HL-60 (cell line): ENCODE data around the gene NCAPH2.

Experiments used
- DNase-seq, 2 experiments: peaks; one replicate each; pipeline ENCODE4 v3.0.0-alpha.2; 2010 to 2020; ENCODE audit warnings: low read depth in 1 of 2, low spot score in 1 of 2
- H3K27ac ChIP-seq: fragments of 250-450 bp; sonication (Bioruptor Pico); replicated peaks from 2 replicates; pipeline ENCODE4 v1.5.1; 2020; ENCODE audit warnings: mild to moderate bottlenecking, moderate library complexity
- H3K27me3 ChIP-seq: fragments of 250-450 bp; sonication (Bioruptor Pico); 2 replicates; pipeline ENCODE4 v1.5.1; 2021; ENCODE audit warnings: mild to moderate bottlenecking, moderate library complexity; ENCODE audit not compliant: insufficient read depth, poor library complexity, severe bottlenecking
- H3K4me3 ChIP-seq: replicated peaks from 2 replicates; pipeline ENCODE4 v1.5.1; 2011; ENCODE audit warnings: mild to moderate bottlenecking, control low read depth, low read length; ENCODE audit not compliant: insufficient read depth
- GABPA ChIP-seq: IDR thresholded peaks from 2 replicates; pipeline ENCODE4 v1.6.1; 2012; ENCODE audit warnings: low read depth
- POLR2AphosphoS5 ChIP-seq: IDR thresholded peaks from 2 replicates; pipeline ENCODE4 v1.6.1; 2012; ENCODE audit warnings: low read depth
- SPI1 ChIP-seq: IDR thresholded peaks from 2 replicates; pipeline ENCODE4 v1.6.1; 2012; ENCODE audit warnings: low read depth, mild to moderate bottlenecking, borderline replicate concordance
- TF ChIP-seq, protein P1 (sequence below): IDR thresholded peaks from one replicate; pipeline ENCODE4 v1.5.1; 2011; ENCODE audit warnings: low read length, control low read depth, inconsistent platforms; ENCODE audit not compliant: insufficient read depth
- TF ChIP-seq, protein P2 (sequence below): IDR thresholded peaks from 2 replicates; pipeline ENCODE4 v1.6.1; 2012; ENCODE audit warnings: low read depth; ENCODE audit not compliant: insufficient replicate concordance

Gene NCAPH2

DNA sequence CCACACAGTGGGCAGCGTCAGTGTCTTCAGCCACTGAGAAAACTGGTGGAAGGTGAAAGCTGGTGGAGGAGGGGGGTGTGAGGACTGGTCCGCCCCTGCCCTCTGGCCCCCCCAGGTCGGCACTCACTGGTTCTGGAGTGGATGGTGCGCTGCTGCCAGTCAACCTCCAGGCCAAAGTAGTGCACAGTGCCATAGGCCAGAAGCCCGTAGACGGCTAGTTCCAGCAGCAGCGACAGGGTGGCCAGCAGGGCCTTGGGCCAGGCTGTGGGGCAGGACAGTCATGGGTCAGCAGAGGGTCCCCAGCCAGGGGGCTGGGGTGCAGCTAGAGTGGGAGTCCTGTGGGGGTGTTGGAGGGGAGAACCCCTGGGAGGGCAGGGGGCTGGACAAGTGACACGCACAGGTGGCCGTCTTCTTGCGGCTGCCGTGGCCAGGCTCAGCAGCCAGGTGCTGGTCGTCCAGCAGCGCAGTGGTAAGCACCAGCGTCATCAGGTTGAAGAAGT is 2.7 kb upstream of the NCAPH2 start:
- Histone ChIP-seq H3K4me3 (no peak overlapping the region), H3K27me3 (no peaks in the 10 kb centered on the region), H3K27ac (no peak overlapping the region)
- TF ChIP-seq, protein P1, sequence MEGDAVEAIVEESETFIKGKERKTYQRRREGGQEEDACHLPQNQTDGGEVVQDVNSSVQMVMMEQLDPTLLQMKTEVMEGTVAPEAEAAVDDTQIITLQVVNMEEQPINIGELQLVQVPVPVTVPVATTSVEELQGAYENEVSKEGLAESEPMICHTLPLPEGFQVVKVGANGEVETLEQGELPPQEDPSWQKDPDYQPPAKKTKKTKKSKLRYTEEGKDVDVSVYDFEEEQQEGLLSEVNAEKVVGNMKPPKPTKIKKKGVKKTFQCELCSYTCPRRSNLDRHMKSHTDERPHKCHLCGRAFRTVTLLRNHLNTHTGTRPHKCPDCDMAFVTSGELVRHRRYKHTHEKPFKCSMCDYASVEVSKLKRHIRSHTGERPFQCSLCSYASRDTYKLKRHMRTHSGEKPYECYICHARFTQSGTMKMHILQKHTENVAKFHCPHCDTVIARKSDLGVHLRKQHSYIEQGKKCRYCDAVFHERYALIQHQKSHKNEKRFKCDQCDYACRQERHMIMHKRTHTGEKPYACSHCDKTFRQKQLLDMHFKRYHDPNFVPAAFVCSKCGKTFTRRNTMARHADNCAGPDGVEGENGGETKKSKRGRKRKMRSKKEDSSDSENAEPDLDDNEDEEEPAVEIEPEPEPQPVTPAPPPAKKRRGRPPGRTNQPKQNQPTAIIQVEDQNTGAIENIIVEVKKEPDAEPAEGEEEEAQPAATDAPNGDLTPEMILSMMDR, result no peak
- no peak for DNase-seq

DNA sequence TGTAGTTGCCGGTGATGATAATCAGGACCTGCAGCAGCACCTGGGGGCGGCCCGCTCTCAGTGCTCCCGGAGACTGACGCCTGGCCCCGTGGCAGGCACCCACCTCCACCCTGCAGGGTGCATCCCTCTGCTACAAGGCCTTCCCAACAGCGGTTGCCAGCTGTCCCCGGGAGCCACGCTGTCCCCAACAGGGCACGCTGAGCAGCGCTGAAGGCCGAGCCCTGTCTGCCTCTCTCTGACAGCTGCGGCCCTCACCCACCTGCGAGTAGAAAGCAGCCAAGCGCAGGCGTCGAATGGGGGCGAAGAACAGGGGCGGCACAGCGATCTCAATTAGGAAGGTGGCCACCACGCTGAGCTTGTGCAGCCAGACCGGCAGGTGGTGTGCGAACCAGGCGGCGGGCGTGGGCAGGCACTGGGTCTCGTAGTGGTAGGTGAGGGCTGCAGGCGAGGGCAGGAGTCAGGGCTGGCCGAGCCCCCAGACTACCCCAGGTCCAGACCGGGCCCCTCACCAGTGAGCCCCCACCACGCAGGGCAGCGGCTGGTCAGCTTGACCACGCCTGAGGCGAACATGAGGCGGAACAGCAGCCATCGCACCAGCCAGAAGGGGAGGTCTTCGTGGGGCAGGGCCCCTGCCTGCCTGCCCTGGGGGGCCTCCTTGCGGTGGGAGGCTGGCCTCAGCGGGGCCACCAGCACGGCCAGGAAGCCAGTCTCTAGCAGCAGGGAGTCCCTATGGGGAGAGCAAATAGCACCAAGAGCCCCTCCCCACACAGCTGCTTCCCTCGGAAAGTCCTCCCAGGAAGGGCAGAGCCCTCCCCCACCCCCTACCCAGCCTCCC is 2.0 kb upstream of the NCAPH2 start:
- H3K27ac ChIP-seq, result no peak overlapping the region
- DNase-seq, result no peak
- TF ChIP-seq, protein P1, result no peak
- TF ChIP-seq, protein P2, sequence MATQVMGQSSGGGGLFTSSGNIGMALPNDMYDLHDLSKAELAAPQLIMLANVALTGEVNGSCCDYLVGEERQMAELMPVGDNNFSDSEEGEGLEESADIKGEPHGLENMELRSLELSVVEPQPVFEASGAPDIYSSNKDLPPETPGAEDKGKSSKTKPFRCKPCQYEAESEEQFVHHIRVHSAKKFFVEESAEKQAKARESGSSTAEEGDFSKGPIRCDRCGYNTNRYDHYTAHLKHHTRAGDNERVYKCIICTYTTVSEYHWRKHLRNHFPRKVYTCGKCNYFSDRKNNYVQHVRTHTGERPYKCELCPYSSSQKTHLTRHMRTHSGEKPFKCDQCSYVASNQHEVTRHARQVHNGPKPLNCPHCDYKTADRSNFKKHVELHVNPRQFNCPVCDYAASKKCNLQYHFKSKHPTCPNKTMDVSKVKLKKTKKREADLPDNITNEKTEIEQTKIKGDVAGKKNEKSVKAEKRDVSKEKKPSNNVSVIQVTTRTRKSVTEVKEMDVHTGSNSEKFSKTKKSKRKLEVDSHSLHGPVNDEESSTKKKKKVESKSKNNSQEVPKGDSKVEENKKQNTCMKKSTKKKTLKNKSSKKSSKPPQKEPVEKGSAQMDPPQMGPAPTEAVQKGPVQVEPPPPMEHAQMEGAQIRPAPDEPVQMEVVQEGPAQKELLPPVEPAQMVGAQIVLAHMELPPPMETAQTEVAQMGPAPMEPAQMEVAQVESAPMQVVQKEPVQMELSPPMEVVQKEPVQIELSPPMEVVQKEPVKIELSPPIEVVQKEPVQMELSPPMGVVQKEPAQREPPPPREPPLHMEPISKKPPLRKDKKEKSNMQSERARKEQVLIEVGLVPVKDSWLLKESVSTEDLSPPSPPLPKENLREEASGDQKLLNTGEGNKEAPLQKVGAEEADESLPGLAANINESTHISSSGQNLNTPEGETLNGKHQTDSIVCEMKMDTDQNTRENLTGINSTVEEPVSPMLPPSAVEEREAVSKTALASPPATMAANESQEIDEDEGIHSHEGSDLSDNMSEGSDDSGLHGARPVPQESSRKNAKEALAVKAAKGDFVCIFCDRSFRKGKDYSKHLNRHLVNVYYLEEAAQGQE, result no peak
- no peak for TF ChIP-seq SPI1
- TF ChIP-seq GABPA, result no peak
- TF ChIP-seq POLR2AphosphoS5, result no peak
- no peaks in the 10 kb centered on the region for H3K27me3 ChIP-seq
- peak overlapping the region; percentile 81; the same call in 1 of the 2 replicates for H3K4me3 ChIP-seq

DNA sequence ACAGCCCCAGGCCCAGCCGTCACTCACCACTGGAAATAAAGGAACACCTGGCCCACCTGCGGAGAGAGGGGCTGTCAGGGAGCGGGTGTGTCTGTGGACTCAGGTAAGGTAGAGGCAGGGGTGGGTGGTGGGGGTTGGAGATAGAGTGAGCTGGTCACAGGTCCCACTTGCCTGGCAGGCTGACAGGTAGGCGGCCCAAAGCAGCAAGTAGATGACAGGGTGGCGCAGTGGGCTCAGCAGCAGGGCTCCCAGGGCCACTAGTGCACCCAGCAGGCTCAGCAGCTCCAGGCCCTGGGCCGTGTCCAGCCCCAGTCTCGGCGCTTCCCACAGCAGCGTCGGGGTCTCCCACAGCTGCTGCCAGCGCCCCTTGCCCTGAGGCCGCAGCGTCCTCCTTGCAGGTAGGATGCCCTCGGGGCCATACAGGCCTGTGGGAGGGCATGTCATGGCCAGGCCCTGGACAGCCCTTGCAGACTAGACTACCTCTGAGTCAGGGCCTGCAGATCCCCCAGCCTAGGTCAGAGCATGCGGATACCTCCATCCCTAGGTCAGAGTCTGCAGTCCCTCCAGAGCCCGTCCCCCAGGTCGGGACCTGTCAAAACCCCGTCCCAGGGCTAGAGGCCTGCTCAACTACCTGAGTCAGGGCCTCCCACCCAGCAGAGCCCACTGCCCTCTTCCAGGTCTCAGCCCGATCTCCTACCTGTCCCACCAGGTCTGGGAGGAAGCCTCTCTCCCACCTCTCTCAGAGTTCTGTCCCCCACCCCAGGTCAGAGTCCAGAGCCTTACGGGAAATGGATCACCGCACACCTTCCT is 1.2 kb upstream of the NCAPH2 start:
- no peak for DNase-seq
- no peak for TF ChIP-seq POLR2AphosphoS5
- TF ChIP-seq, protein P2, result no peak
- no peak for TF ChIP-seq SPI1
- TF ChIP-seq, protein P1, result no peak
- TF ChIP-seq GABPA, result no peak
- Histone ChIP-seq H3K27ac (peak overlapping the region; percentile 89), H3K4me3 (peak overlapping the region; percentile 81), H3K27me3 (no peaks in the 10 kb centered on the region)
